Renal pelvis (tissue), 12 donors: Measurements from ENCODE around the gene SPEG. TPM values are rescaled to one million over a fixed set of nuclear protein-coding genes. Genes with fewer than 3 reads are reported as not detected.
A peak's percentile ranks its signal among the peaks of the same experiment; 100 is the strongest.
"Not testable (repeated sequence)": the region's sequence is repeated elsewhere in the genome, so short reads cannot be mapped to it uniquely, and the experiment has no call there.

Experiments
- DNase-seq: peaks from one replicate; pipeline ENCODE4 v3.0.0-alpha.2; 2013
- long read RNA-seq, 16 experiments: transcript quantifications; one replicate each; lab custom pipeline, GENCODE V29; 2026
- polyA plus RNA-seq, 3 donors: library from polyadenylated mRNA; unstranded; fragments of 120-200 nt; gene quantifications; one replicate each; pipeline ENCODE4 v1.2.1, GENCODE V29; 2013; ENCODE audit not compliant: insufficient read length in 3 of 3

SPEG gene
- polyA plus RNA-seq = 10 to 100 TPM; 13.1 to 16.9 (median 13.5) TPM
- long read RNA-seq, donor 1, partial matches to known transcripts = 7 of 8 reads
- long read RNA-seq, donor 1, other reads (novel, unspliced or antisense) = 0 of 8 reads
- long read RNA-seq, donor 2, partial matches to known transcripts = 7 of 8 reads
- long read RNA-seq, donor 2, other reads (novel, unspliced or antisense) = 0 of 8 reads
- long read RNA-seq, donor 3 = 0 reads
- long read RNA-seq, donor 4 = 0 reads
- long read RNA-seq, donor 5, partial matches to known transcripts = 0 of 1 reads
- long read RNA-seq, donor 5, other reads (novel, unspliced or antisense) = 0 of 1 reads
- long read RNA-seq, donor 6, partial matches to known transcripts = 8 of 8 reads
- long read RNA-seq, donor 6, other reads (novel, unspliced or antisense) = 0 of 8 reads
- long read RNA-seq, donor 7, partial matches to known transcripts = 11 of 14 reads
- long read RNA-seq, donor 7, other reads (novel, unspliced or antisense) = 0 of 14 reads
- long read RNA-seq, donor 8, partial matches to known transcripts = 6 of 6 reads
- long read RNA-seq, donor 8, other reads (novel, unspliced or antisense) = 0 of 6 reads
- long read RNA-seq, donor 9, partial matches to known transcripts = 0 of 1 reads
- long read RNA-seq, donor 9, other reads (novel, unspliced or antisense) = 0 of 1 reads
- long read RNA-seq, donor 10, partial matches to known transcripts = 19 of 19 reads
- long read RNA-seq, donor 10, other reads (novel, unspliced or antisense) = 0 of 19 reads
- long read RNA-seq, donor 11, partial matches to known transcripts = 0 of 1 reads
- long read RNA-seq, donor 11, other reads (novel, unspliced or antisense) = 0 of 1 reads
- long read RNA-seq, donor 12, partial matches to known transcripts = 11 of 11 reads
- long read RNA-seq, donor 12, other reads (novel, unspliced or antisense) = 0 of 11 reads
- long read RNA-seq, donor 13 = 0 reads
- long read RNA-seq, donor 14 = 0 reads
- long read RNA-seq, donor 15, partial matches to known transcripts = 0 of 3 reads
- long read RNA-seq, donor 15, other reads (novel, unspliced or antisense) = 0 of 3 reads
- long read RNA-seq, donor 16 = 0 reads

DNA sequence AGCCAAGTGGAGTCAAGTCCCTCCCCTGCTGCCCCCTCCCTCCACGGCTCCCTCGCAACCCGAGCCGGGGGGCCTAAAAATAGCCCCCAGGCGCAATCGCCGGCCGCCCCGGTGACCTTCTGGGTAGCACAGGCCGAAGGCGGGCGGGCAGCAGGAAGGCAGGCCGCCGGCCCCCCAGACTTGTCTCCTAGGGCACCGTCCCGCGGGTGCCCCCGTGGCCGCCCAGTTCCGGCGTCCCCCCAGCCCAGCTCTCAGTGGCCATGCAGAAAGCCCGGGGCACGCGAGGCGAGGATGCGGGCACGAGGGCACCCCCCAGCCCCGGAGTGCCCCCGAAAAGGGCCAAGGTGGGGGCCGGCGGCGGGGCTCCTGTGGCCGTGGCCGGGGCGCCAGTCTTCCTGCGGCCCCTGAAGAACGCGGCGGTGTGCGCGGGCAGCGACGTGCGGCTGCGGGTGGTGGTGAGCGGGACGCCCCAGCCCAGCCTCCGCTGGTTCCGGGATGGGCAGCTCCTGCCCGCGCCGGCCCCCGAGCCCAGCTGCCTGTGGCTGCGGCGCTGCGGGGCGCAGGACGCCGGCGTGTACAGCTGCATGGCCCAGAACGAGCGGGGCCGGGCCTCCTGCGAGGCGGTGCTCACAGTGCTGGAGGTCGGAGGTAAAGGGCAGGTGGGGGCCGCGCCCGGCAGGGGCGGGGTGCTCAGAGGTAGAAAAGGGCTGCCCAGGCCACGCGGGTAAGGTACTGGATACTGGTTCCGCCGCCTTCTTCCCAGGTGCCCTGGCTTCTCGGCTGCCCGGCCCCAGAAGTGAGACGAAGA, at the start of gene SPEG:
Gene SPEG (plus strand): TSS at position 126 of the 808 bp plus-strand sequence. CDS start 135 bp downstream, at position 261.
- no peak for DNase-seq

GRCh38 chr2:219384859-219385258, 49.8 kb upstream of the SPEG start:
- DNase-seq = no peak

GRCh38 chr2:219385958-219386520, 48.6 kb upstream of the SPEG start:
- no peak for DNase-seq

- DNase-seq = peak; percentile 11
Measured at GRCh38 chr2:219386532-219387280, 47.9 kb upstream of the SPEG start.

DNA sequence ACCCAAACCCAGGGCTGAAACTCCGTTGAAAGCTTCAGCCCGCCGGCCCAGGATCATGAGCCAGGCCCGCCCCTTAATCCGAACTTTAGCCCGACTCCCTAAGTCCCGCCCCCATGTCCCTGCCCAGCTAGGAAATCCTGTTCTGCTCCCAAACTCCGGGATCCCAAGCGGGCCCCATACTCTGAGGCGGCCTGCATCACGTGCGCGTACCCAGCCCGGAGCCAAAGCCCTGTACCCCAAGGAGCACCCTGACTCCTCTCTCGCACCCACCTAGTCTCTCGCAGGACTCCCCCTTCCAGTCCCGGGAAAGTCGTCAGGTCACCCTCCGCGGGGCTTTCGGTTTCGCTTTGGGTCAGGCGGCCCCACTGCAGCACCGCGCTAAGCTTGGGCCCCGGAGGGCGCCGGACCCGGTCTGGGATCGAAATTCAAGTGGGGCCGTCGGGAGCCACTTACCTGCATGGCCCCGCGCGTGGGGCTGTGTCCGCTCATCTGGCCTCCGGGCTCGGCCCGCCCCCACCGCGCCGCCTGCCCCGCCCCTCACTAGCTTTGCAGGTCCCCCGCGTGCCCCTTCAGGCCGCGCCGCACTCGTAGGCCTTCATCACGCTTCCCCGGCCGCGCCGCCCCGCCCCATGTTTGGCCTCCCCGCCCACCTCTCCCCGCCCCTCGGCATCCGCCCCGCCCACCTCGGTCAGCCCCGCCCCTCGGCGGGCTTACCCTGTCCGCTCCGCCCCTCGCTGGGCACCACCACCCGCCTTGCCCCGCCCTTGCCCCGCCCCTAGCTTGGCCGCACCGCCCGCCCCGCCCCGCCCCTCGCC, 47.1 kb upstream of the SPEG start, which contains the start of gene DNPEP:
Gene DNPEP (minus strand): TSS at position 607 of the 815 bp plus-strand sequence. CDS start 118 bp downstream, at position 489.
- peak; percentile 86 for DNase-seq

DNA sequence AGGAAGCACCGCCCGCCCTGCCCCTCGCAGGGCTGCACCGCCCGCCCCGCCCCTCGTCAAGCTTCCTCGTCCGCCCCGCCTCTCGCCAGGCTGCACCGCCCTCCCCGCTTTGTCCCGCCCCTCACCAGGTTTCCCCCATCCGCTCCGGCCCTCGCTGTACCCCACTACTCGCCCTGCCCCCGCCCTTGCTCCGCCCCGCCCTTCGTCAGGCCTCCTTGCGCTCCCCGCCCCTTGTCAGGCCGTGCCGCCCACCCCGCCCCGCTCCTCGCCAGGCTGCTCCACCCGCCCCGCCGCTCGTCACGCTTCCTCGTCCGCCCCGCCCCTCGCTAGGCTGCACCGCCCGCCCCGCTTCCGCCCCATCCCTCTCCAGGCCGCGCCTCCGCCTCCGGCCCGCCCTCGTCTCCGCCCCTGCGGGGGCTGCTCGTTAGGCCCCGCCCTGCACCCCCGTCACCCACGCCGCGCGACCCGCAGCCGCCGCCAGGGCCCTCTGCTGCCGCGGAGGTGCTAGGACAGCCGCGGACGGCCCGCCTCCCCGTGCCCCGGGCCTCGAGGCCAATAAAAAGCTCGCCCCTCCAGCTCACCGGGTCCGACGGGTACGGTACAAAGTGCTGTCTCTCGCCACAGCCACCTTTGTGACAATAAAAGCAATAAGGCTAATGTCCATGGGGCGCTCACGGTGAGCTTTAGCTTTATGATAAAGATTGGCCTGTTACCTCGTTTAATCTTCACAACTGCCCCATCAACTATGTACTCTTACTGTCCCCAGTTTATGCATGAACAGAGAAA, 46.3 kb upstream of the SPEG start:
- DNase-seq = peak; percentile 93

DNA sequence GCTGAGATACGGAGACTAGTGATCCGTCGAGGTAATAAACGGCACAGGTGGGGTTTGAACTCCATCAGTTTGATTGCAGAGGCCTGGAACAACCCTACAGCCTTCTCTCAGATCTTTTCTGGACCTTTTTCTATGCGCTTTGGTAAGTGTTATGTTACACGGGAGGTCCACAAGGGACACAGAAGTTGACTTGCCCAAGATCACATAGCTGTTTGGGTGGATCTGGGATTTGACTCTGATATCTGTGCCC, 45.8 kb upstream of the SPEG start:
- DNase-seq = no peak

GRCh38 chr2:219392754-219393153, 41.9 kb upstream of the SPEG start:
- DNase-seq = no peak

GRCh38 chr2:219395056-219395455, 39.6 kb upstream of the SPEG start:
- not testable (repeated sequence) for DNase-seq

- no peak for DNase-seq
Measured at GRCh38 chr2:219395609-219396008, 39.0 kb upstream of the SPEG start.

- no peak for DNase-seq
Measured at GRCh38 chr2:219396863-219397457, 37.7 kb upstream of the SPEG start.

- no peak for DNase-seq
Measured at GRCh38 chr2:219398721-219399363, 35.8 kb upstream of the SPEG start.

DNA sequence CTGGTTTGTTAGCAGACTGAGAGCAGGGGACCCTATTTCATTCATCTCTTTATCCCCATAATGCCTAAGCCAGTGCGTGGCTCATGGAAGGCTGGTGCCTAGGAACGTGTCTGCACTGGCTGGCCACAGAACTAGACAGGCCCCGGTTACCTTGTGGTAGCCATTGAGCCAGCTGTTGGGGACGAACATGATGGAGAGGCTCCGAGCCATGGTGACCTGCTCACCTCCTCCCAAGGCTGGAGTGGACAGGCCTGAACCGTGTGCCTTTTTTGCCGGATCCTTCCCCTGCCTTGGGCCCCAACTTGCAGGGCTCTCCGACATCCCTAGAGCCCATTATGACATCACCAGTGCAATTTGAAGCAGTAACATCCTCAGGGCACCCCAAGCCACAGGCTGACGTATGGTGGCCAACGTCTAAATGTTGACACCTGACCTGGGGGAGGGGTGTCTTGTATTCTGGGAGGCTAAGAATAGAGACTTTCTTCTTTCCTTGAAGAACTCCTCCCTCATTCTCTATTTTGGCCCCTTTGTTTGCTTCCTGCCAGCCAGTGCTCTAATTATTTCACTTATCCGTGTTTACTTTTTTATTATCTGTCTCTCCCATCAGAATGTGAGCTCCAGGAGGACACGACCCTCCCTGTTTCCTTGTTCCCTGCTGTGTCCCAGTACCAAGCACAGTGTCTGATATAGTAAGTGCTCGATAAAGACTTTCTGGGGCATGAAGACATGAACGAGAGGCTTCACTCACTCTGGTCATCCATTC, 34.7 kb upstream of the SPEG start:
- DNase-seq = no peak

DNA sequence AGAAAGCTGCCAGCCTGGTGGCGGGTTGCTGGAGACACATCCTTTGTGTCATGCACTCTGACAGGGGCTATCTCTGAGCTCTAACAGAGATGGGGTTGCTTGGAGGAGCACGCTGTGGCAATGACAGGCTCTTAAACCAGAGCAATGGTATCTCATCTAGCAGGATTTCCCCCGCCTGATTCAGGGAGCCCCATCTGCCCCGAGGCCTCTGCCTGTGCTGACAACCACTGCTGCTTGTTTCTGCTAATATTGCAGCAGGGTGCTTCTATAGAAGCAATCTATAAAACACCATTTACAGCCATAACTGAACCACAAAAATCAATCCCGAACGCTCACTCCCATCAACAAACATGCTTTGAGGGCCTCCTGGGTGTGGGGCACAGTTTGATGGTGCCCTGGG, 34.1 kb upstream of the SPEG start:
- no peak for DNase-seq

DNA sequence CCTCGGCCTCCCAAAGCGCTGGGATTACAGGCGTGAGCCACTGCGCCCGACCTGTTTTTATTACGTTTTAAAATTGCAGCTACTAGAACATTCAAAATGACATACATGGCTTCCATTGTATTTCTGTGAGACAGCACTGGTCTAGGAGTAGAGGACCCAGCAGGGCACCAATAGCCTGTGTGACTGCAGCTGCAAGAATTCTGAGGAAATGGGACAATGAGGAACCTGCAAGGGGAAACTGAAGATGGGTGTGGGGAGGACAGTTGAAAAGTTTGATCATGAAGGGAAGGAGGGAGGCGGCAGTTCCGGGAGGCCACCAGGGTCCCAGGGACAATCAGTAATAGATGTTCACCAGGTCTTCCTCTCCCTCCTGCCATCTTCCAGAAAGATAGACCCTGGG, 33.0 kb upstream of the SPEG start:
- no peak for DNase-seq

DNA sequence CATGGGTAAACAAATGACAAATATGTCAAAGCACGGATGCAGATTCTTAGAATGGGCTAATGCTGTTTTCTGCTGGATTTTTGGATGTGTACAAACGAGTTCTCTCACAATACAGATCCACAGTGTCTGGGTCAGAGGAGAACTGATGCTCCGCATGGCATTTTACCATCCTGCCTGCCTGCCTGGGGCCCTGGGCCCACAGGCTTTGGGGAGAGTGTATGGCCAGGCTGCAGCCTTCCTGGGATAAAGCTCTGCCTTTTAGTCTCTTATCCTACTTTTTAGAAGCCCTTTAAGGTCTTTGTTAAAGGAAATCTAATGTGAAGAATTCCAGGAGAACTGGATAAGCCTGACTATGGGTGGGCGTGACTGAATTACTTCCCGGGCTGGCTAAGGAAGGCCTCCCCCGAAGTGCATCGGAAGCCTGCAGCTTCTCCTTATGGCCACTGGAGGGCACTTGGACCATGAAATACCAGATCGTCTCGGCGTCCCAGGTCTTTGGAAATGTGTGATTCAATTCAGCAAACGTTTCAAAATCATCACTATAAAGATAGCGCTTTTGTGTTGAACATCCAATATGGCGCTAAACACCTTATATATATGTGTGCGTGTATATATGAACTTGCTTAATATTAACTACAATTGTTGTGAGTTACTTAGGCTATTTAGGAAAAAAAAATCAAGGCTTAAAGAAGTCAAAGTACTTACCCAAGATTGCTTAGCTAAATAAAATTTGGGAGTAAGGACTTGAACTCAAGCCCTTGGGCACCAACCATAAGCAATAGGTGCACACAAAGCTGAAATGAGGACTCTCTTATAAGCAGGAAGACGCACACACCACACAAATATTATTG, 31.8 kb upstream of the SPEG start:
- DNase-seq = peak; percentile 84
